PFSK-1 (cell line): ENCODE results near the gene PRND.

Experiments used
- POLR2AphosphoS5 ChIP-seq: IDR thresholded peaks from 2 replicates; pipeline ENCODE4 v1.6.1; 2012; ENCODE audit warnings: low read depth, mild to moderate bottlenecking, control low read depth, low read length, moderate library complexity
- SIN3A ChIP-seq: IDR thresholded peaks from 2 replicates; pipeline ENCODE4 v1.6.1; 2012; ENCODE audit warnings: mild to moderate bottlenecking, low read length, moderate library complexity, borderline replicate concordance; ENCODE audit not compliant: insufficient read depth
- TAF1 ChIP-seq: IDR thresholded peaks from 2 replicates; pipeline ENCODE4 v1.6.1; 2012; ENCODE audit warnings: low read length, control low read depth, borderline replicate concordance; ENCODE audit not compliant: insufficient read depth
- TF ChIP-seq, protein P1 (sequence below), 2 experiments: IDR thresholded peaks; 2 replicates each; pipeline versions ENCODE4 v1.6.1 to v1.8.0; 2011 to 2012; ENCODE audit warnings: low read depth in 2 of 2, low read length in 2 of 2, control low read depth in 1 of 2, inconsistent platforms in 1 of 2, mild to moderate bottlenecking in 1 of 2, moderate library complexity in 1 of 2; ENCODE audit not compliant: insufficient read depth in 1 of 2

GRCh38 chr20:4736875-4737274 is 15.2 kb downstream of the PRND start:
- TF ChIP-seq POLR2AphosphoS5 (no peak), TAF1 (no peak), SIN3A (no peak)
- TF ChIP-seq, protein P1, sequence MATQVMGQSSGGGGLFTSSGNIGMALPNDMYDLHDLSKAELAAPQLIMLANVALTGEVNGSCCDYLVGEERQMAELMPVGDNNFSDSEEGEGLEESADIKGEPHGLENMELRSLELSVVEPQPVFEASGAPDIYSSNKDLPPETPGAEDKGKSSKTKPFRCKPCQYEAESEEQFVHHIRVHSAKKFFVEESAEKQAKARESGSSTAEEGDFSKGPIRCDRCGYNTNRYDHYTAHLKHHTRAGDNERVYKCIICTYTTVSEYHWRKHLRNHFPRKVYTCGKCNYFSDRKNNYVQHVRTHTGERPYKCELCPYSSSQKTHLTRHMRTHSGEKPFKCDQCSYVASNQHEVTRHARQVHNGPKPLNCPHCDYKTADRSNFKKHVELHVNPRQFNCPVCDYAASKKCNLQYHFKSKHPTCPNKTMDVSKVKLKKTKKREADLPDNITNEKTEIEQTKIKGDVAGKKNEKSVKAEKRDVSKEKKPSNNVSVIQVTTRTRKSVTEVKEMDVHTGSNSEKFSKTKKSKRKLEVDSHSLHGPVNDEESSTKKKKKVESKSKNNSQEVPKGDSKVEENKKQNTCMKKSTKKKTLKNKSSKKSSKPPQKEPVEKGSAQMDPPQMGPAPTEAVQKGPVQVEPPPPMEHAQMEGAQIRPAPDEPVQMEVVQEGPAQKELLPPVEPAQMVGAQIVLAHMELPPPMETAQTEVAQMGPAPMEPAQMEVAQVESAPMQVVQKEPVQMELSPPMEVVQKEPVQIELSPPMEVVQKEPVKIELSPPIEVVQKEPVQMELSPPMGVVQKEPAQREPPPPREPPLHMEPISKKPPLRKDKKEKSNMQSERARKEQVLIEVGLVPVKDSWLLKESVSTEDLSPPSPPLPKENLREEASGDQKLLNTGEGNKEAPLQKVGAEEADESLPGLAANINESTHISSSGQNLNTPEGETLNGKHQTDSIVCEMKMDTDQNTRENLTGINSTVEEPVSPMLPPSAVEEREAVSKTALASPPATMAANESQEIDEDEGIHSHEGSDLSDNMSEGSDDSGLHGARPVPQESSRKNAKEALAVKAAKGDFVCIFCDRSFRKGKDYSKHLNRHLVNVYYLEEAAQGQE (IDR thresholded peaks at IDR 0.05; ENCODE audit: insufficient read depth in 1 of 2, low read depth in 2 of 2, low read length in 2 of 2): no peak
